ENCODE results near the gene MYO7B.

The MYO7B gene

DNA sequence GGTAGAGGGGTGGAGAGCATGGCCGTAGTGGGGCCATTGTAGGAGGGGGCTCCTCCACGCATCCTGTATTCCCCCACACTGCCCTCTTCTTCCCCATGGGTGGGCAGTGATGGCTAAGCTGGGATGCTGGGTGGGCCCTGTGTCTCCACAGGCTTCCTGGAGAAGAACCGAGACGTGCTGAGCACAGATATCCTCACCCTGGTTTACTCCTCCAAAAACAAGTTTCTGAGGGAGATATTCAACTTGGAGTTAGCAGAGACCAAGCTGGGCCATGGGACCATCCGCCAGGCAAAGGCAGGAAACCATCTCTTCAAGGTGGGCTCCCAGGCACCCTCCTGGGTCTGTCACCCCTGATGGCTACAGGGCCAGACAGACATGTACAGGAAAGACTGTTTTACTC, 52.8 kb downstream of the MYO7B start:
- DNase-seq (ENCODE audit: low read depth in 2 of 2), result no peak

GRCh38 chr2:127589358-127589757, 53.9 kb downstream of the MYO7B start:
- DNase-seq (ENCODE audit: low read depth in 2 of 2), result no peak

- DNase-seq (ENCODE audit: low read depth in 2 of 2), result no peak
These were observed 54.4 kb downstream of the MYO7B start for GRCh38 chr2:127589841-127590240.

- DNase-seq (ENCODE audit: low read depth in 2 of 2), result no peak
These were observed 55.1 kb downstream of the MYO7B start for GRCh38 chr2:127590386-127591190.

GRCh38 chr2:127591221-127591923, 55.9 kb downstream of the MYO7B start:
- DNase-seq (ENCODE audit: low read depth in 2 of 2), result peak; percentile 18 to 19

DNA sequence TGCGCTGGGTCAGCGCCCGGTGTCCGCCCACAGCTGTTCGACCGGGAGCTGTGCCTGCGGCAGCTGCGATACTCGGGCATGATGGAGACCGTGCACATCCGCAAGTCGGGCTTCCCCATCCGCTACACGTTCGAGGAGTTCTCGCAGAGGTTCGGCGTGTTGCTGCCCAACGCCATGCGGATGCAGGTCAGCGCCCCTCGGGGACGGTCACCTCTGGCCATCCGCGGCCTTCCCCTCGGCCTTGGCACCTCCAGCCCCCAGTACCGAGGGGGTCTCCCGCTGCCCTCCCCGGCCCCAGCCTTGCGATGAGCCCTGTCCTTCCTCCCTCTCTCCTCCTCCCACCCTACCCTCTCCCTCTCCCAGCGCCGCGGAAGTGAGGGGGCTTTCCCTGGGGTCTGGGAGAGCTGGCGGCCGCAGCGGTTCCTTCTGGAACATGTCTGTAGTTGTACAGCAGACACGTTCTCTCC, 57.3 kb downstream of the MYO7B start:
- DNase-seq (ENCODE audit: low read depth in 2 of 2), result no peak

DNA sequence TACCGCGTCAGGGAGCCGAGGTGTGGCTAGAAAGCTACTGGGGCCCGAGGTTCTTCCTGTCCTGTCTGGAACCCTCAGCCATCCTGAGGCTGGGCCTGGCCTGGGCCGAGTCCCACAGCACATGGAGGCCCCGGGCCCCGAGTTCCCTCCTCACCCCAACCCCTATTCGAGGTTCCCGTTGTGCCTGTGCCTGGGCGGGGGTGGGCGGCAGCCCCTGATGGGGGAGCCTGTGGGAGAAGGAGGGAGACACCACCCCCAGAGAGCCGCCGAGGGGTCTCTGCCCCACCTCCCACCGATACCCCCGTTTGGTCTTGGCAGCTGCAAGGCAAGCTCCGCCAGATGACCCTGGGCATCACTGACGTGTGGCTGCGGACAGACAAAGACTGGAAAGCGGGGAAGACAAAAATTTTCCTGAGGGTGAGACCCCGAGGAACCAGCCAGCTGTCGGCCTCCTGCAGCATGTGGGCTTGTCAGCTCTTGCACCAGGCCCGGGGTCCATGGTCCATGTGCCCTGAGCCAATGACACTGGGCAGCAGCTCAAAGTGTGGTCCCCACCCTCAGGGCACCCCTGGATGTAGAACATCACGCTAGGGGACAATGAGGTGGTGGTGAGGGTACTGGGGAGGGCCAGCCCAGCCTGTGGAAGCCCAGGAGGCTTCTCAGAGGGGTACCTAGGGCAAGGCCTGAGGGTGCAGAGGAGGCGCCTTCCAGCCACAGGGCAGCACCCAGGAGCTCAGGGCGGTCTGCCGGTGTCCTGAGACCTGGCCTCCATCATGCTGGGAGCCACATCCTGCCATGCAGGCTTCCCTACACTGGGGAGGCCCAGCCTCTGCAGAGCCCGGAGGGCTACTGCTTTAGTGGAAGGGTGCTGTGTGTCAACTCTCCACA, 58.0 kb downstream of the MYO7B start:
- no peak for DNase-seq (ENCODE audit: low read depth in 2 of 2)

DNA sequence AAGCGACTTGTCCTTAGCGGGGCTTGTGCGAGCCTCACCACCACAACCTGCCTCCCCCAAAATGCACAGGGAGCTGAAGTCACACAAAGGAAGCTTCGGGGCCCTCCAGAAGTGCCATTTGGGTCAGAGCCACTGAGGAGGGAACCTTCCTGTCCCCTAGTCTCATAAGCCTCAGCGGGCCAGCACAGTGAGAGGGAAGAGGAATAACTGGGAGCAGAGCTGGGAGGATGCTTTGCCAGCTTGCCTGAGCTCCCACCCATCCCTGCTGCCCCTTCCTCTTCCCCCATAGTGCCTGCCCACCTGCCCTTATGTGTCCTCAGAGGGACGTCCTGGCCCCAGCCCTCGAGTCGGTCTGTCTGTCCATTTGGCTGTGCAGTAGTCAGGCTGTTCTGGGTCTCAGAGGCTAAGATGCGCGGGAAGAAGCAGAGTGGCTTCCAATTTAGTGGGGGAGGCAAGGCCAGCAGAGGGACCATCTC, 58.7 kb downstream of the MYO7B start:
- no peak for DNase-seq (ENCODE audit: low read depth in 2 of 2)

DNA sequence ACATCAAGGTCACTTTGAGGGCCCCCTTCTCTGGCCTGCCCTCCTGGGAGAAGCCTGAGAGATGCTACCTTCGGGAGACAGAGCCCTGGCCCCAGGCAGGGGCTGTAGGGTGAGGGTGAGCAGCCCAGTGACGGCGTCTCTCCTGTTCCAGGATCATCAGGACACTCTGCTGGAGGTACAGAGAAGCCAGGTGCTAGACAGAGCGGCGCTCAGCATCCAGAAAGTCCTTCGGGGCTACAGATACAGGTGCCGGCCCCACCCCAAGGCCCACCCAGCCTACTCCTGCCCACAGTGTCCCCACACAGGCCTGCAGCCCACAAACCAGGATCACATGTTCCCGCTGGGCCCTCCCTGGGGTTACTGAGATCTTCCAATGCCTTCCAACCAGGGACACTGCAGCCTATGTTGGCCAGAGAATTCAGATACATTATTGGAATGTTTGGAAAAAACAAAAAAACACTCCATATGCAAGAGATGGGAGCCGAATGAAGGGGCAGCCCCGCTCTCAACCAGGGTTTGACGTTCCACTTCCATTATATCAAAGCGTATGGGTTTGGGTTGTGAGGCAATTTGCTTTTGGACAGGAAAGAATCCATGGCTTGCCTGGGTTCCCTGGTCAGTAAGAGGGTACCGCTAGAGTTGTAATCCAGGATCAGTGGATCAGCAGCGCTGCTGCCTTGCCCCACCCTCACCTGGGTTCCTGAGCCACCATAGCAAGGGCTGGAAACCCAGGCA, 61.0 kb downstream of the MYO7B start:
- DNase-seq (ENCODE audit: low read depth in 2 of 2), result no peak

- DNase-seq (ENCODE audit: low read depth in 2 of 2), result no peak
These were observed 61.8 kb downstream of the MYO7B start for GRCh38 chr2:127597046-127597983.

- DNase-seq (ENCODE audit: low read depth in 2 of 2), result no peak
These were observed 62.5 kb downstream of the MYO7B start for GRCh38 chr2:127597984-127598380.

- no peak for DNase-seq (ENCODE audit: low read depth in 2 of 2)
These were observed 63.2 kb downstream of the MYO7B start for GRCh38 chr2:127598711-127599110.

DNA sequence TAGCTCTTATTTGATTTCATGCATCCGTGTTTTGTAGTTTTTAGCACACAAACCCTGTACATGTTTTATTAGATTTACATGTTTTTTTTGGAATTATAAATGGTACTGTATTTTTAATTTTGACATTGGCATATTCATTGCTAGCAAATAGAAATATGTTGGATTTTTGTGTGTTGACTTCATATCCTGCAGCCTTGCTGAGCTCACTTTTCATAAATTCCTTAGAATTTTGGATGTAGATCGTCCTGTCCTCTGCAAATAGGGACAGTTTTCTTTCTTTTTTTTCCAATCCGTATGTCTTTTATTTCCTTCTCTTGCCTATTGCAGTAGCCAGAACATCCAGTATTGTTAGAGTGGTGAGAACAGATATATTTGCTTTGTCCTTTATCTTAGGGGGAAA, 63.7 kb downstream of the MYO7B start:
- no peak for DNase-seq (ENCODE audit: low read depth in 2 of 2)

GRCh38 chr2:127604986-127605385, 69.5 kb downstream of the MYO7B start:
- no peak for DNase-seq (ENCODE audit: low read depth in 2 of 2)

DNA sequence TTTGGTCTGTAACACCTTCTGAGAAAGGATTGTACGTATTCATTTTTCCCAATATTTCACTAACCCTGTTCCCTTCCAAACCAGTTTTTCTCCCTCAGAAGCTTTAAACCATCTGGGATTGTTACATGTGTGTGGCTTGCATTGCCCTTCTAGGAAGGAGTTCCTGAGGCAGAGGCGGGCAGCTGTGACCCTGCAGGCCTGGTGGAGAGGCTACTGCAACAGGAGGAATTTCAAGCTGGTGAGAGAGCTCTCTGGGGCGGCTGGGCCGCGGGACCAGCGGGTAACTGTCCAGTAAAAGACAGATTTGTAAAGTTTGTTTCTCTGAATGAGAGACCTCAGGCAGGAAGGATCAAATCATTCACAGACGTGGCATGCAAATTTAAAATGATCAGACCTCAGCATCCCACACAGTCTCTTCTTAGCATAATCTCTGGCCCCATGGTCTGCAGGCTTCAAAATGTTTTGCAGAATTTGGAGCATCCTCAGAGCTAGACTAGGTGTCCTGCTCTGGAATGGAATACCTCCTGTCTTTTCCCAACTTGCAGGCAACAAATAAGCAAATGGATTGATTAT, 70.3 kb downstream of the MYO7B start:
- no peak for DNase-seq (ENCODE audit: low read depth in 2 of 2)

GRCh38 chr2:127606625-127607398, 71.3 kb downstream of the MYO7B start:
- no peak for DNase-seq (ENCODE audit: low read depth in 2 of 2)

- no peak for DNase-seq (ENCODE audit: low read depth in 2 of 2)
These were observed 72.0 kb downstream of the MYO7B start for GRCh38 chr2:127607399-127607908.

DNA sequence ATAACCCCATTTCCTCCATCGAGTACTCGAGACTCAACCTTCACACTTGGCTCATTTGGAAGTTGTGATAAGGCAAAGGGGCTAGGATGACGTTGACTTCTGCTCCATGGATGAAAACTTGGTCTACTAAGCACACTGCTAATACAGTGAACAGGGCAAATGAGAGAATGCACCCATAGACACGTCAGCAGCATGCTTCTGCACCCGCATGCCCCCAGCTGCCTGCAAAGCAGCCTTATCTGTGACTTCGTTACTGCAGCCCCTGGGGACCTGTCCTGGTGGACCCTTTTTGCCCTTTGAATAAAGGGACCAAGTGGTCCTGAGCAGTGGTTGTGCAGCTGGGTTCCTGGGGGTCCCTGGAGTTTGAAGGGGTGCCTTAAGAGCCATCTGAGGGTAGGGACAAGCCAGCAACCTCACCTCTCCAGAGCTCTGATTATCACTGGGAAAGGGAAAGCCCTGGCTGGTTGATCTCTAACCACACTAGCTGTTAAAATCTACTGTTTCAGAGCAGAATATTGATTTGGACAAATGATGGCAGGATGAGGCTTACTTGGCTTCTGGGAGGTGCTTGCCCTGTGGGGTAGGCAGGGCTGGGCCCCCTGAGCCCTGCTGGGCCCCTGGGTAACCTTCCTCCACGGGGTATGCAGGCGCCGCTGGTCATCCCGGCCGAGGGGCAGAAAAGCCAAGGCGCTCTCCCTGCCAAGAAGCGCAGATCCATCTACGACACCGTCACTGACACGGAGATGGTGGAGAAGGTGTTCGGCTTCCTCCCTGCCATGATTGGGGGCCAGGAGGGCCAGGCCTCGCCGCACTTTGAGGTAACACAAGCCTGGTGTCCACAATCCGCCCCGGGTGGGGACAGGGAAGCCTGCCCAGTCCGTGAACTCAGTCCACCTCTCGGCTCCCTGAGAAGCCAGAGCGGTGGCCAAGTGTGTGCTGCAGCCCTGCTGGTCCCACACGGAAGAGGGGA, 72.9 kb downstream of the MYO7B start:
- no peak for DNase-seq (ENCODE audit: low read depth in 2 of 2)
